ENCODE measurements around the gene PPP2R2C.

Gene PPP2R2C

DNA sequence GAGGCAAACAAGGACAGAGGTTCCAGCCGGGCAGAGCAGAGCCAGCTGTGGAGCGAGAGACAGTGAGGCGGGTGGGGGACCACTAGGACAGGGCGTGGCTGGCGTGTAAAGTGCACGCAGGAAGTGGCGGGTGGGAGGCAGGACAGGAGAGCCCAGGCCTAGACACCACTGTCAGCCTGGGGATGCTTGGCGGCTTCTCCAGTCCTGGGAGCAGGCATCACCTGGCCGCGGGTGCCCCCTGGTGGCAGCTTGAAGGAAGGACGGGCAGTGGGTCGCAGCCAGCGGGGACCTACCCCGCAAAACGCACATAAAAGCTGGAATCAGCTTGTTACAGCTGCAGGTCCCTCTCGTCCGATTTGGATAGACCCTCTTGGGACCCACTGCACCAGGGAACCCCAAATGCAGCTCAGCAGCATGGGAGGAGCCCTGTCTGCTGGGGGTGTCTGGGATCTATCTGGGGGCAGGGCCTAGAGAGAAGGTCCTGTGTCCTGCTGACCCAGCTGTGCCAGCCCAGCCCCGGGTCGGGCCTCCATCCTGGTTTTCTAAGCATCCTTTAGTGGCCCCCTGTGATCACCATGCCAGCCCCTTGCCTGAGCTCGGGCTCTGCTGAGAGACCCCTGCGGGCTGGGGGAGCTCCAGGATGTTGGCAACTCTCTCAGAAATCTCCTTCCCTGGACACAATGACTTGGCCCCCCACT is 145.0 kb downstream of the PPP2R2C start:
- H3K4me1 ChIP-seq (ENCODE audit: insufficient read depth, poor library complexity, severe bottlenecking): no peaks in the 10 kb centered on the region
- no peaks in the 10 kb centered on the region for H3K36me3 ChIP-seq (ENCODE audit: low read depth)
- no peak for DNase-seq (ENCODE audit: low spot score)
- no peaks in the 10 kb centered on the region for H3K27me3 ChIP-seq (ENCODE audit: insufficient read depth, poor library complexity, severe bottlenecking)
- H3K27ac ChIP-seq (ENCODE audit: poor library complexity, severe bottlenecking): no peak overlapping the region
- TF ChIP-seq, protein P1, sequence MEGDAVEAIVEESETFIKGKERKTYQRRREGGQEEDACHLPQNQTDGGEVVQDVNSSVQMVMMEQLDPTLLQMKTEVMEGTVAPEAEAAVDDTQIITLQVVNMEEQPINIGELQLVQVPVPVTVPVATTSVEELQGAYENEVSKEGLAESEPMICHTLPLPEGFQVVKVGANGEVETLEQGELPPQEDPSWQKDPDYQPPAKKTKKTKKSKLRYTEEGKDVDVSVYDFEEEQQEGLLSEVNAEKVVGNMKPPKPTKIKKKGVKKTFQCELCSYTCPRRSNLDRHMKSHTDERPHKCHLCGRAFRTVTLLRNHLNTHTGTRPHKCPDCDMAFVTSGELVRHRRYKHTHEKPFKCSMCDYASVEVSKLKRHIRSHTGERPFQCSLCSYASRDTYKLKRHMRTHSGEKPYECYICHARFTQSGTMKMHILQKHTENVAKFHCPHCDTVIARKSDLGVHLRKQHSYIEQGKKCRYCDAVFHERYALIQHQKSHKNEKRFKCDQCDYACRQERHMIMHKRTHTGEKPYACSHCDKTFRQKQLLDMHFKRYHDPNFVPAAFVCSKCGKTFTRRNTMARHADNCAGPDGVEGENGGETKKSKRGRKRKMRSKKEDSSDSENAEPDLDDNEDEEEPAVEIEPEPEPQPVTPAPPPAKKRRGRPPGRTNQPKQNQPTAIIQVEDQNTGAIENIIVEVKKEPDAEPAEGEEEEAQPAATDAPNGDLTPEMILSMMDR (IDR thresholded peaks at IDR 0.05; ENCODE audit: poor library complexity, severe bottlenecking): peak; percentile 77
- H3K9me3 ChIP-seq (ENCODE audit: severe bottlenecking): no peaks in the 10 kb centered on the region
- ATAC-seq (ENCODE audit: low read depth): peak; percentile 78
- no peak overlapping the region for H3K4me3 ChIP-seq (ENCODE audit: severe bottlenecking)

DNA sequence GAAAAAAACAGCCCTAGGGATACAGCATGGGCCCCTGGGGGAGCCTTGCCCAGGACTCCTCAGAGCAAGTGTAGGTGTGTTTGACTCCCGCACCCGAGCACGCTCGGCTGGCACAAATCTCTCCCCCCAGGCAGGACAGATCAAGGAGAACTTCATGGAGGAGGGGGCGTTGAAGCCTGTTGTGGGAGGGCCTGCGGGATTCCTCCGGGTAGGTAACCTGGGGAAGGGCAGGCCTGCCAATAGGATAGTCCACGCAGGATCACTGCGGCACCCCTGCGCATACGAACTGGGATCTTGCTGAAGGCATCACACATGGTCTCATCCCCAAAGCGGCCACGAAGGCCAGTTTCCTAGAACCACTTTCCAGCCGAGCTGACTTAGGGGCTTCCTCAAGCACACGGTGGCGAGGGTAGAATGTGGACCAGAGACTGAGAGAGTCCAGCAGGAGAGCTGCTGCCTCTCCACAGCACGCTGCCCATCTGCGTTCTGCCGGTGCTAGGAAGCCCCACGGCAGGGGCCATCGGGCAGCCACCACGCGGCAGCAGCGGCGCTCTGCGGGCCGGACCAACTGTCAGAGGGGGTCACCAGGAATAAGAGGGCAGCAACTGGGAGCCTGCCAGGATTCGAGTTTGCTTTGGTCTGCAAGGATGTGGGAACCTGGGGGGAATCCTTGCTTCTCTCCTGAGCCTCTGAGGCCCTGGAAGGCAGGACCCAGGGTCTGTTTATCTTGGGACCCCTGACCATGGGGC is 145.9 kb downstream of the PPP2R2C start:
- TF ChIP-seq, protein P1 (IDR thresholded peaks at IDR 0.05; ENCODE audit: poor library complexity, severe bottlenecking): no peak
- Histone ChIP-seq H3K36me3 (ENCODE audit: low read depth) (no peaks in the 10 kb centered on the region), H3K27ac (ENCODE audit: poor library complexity, severe bottlenecking) (no peak overlapping the region), H3K27me3 (ENCODE audit: insufficient read depth, poor library complexity, severe bottlenecking) (no peaks in the 10 kb centered on the region), H3K4me3 (ENCODE audit: severe bottlenecking) (no peak overlapping the region), H3K4me1 (ENCODE audit: insufficient read depth, poor library complexity, severe bottlenecking) (no peaks in the 10 kb centered on the region), H3K9me3 (ENCODE audit: severe bottlenecking) (no peaks in the 10 kb centered on the region)
- ATAC-seq (ENCODE audit: low read depth) (no peak), DNase-seq (ENCODE audit: low spot score) (no peak)

DNA sequence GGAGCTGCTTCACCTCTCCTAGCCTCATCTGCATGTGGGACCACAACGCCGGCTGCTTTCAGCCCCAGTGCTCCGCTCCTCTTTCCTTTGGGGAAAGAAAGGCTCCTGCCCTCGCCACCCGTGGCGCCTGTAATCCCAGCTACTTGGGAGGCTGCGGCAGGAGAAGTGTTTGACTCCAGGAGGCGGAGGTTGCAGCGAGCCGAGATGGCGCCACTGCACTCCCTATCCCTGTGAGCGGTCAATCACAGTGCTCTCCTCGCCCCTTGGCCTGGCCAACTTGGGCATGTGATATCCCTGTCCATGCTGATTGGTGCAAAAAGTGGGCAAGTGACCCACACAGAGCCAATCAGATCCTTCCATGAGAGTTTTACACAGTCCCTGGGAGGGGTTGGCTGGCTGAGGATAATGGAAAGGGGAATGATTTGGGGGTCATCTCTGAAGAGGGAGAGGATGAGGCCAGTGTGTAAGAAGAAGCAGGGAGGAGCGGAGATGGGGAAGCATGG is 146.6 kb downstream of the PPP2R2C start:
- TF ChIP-seq, protein P1 (IDR thresholded peaks at IDR 0.05; ENCODE audit: poor library complexity, severe bottlenecking): no peak
- H3K4me1 ChIP-seq (ENCODE audit: insufficient read depth, poor library complexity, severe bottlenecking): no peaks in the 10 kb centered on the region
- no peaks in the 10 kb centered on the region for H3K27me3 ChIP-seq (ENCODE audit: insufficient read depth, poor library complexity, severe bottlenecking)
- H3K4me3 ChIP-seq (ENCODE audit: severe bottlenecking): no peak overlapping the region
- no peaks in the 10 kb centered on the region for H3K36me3 ChIP-seq (ENCODE audit: low read depth)
- no peaks in the 10 kb centered on the region for H3K9me3 ChIP-seq (ENCODE audit: severe bottlenecking)
- ATAC-seq (ENCODE audit: low read depth) (no peak), DNase-seq (ENCODE audit: low spot score) (no peak)
- H3K27ac ChIP-seq (ENCODE audit: poor library complexity, severe bottlenecking): no peak overlapping the region

DNA sequence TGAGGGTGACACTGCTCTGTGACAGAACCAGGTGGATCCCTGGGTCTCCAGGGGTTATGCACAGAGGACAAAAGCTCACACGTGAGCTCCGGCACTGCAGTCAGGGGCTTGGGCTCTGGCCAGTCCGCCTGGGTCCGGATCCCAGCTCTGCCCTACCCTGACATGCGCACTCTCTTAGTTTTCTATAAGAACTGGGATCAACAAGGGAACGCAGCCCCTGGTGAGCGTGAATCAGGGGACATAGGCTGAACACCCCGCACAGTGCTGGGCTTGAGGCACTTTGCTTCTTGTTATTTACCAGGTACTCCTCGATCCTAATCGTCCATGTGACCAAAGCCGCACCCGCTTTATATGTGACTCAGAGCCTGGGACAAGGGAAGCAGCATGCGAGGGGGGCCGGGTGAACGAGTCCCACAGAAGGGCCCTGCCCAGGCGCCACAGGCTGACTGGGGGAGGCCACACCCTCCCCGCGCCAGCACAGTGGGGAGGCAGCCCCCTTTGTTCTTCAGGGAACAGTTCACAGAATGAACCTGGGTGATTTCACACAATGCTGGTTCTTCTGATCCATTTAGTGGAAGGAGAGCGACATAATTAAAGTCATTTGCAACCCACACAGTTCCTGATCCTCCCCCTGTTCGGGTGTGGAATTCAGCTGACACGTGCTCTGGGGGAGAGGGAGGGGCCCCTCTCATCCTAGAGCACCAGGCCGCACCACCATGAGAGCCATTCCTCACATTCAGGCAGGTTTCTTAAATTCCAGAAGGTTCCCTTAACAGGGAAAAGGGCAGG is 147.2 kb downstream of the PPP2R2C start:
- TF ChIP-seq, protein P1 (IDR thresholded peaks at IDR 0.05; ENCODE audit: poor library complexity, severe bottlenecking): no peak
- ATAC-seq (ENCODE audit: low read depth) (peak; percentile 42), DNase-seq (ENCODE audit: low spot score) (no peak)
- no peaks in the 10 kb centered on the region for H3K36me3 ChIP-seq (ENCODE audit: low read depth)
- H3K27me3 ChIP-seq (ENCODE audit: insufficient read depth, poor library complexity, severe bottlenecking): no peaks in the 10 kb centered on the region
- no peaks in the 10 kb centered on the region for H3K9me3 ChIP-seq (ENCODE audit: severe bottlenecking)
- no peaks in the 10 kb centered on the region for H3K4me1 ChIP-seq (ENCODE audit: insufficient read depth, poor library complexity, severe bottlenecking)
- no peak overlapping the region for H3K27ac ChIP-seq (ENCODE audit: poor library complexity, severe bottlenecking)
- H3K4me3 ChIP-seq (ENCODE audit: severe bottlenecking): no peak overlapping the region
